ENCODE measurements around the gene ADAM17. TPM values are rescaled to one million over a fixed set of nuclear protein-coding genes. Genes with fewer than 3 reads are reported as not detected.

ADAM17 gene
- total RNA-seq: 18.6 and 24.5 TPM in 2 replicates

GRCh38 chr2:9555297-9556120, at the start of gene ADAM17:
Gene ADAM17 (minus strand): TSS chr2:9555830. CDS start chr2:9555605, 225 bp downstream.

GRCh38 chr2:9474361-9475057, 81.1 kb downstream of the ADAM17 start, which contains the start of gene IAH1:
Gene IAH1 (plus strand): TSS chr2:9474551. CDS start chr2:9474567, 16 bp downstream.

Other genes starting within 250 kb of the ADAM17 start
- gene ITGB1BP1, start 132.3 kb downstream of the ADAM17 start, total RNA-seq: 59.3 and 61.4 TPM in 2 replicates
- 32.6 and 47.9 TPM in 2 replicates for gene CPSF3, start 132.2 kb downstream of the ADAM17 start, total RNA-seq
- 58.7 and 79.0 TPM in 2 replicates for gene IAH1, start 81.3 kb downstream of the ADAM17 start, total RNA-seq
- gene YWHAQ, start 75.2 kb upstream of the ADAM17 start, total RNA-seq: 228 and 327 TPM in 2 replicates

Measured in mesangial cell (primary cell).